Measurements from ENCODE around the gene TET3.

Gene TET3

DNA sequence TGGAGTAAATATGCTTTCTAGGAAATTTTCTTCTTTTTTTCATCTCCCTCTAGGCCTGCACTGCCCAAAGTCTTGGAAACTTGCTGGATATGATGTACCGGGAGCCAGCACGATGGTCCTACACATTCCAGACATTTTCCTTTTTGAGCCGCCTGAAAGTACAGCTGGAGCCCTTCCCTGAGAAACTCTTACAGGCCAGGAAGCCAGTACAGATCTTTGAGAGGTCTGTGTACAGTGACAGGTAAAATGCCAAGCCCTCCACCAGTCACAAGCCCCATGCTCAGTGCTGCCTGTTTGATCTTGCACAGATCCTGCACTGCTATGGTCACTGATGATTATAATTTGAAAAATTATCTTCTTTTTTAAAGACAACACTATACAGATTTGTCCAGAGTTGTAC lies 38.0 kb upstream of the TET3 start:
- Histone ChIP-seq H3K4me3 (ENCODE audit: low read length in 2 of 2) (no peak overlapping the region), H3K27me3 (ENCODE audit: control insufficient read depth in 1 of 2, insufficient read depth in 2 of 2, low read length in 2 of 2) (no peaks in the 10 kb centered on the region), H3K36me3 (ENCODE audit: control insufficient read depth in 2 of 2, insufficient read depth in 2 of 2, low read length in 2 of 2) (peaks cover 30 to 52% of the 10 kb centered on the region in 2 donors), H3K27ac (ENCODE audit: low read length) (no peak overlapping the region), H3K9me3 (ENCODE audit: control insufficient read depth in 2 of 2, low read length in 2 of 2) (no peaks in the 10 kb centered on the region), H3K9ac (ENCODE audit: low read length in 2 of 2) (no peak overlapping the region), H3K4me1 (ENCODE audit: control insufficient read depth, insufficient read depth, low read length) (no peaks in the 10 kb centered on the region)

DNA sequence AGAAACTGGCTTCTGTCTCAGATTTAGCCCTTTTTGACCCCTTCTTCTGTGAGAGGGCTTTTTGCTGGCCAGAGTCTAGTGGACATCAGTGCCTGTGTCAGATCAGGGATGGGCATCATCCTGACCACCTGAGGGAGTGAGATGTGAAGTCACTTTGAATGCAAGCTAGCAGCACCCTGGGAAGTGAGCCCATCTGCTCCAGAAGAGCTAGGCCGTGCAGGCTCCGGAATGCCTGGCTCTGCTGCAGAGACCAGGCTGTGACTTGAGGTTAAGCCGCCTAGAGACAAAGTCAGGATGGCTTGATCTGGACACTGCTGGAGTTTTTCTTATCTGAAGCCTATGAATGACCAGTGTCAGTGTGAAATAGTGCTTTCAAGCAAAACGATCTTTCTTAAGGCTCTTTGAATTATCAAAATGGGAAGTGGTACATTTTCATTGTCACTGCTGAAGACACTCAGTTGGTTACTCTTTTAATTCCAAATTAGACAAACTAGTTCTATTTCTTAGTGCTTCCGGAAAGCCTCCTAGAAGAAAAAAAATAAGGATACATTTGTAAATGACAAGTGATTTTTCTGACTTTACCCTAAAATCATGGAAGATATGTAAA lies 37.2 kb upstream of the TET3 start:
- H3K27me3 ChIP-seq (ENCODE audit: control insufficient read depth in 1 of 2, insufficient read depth in 2 of 2, low read length in 2 of 2) = no peaks in the 10 kb centered on the region
- H3K4me3 ChIP-seq (ENCODE audit: low read length in 2 of 2) = no peak overlapping the region
- no peaks in the 10 kb centered on the region for H3K4me1 ChIP-seq (ENCODE audit: control insufficient read depth, insufficient read depth, low read length)
- no peak overlapping the region for H3K27ac ChIP-seq (ENCODE audit: low read length)
- peaks cover 32 to 59% of the 10 kb centered on the region in 2 donors for H3K36me3 ChIP-seq (ENCODE audit: control insufficient read depth in 2 of 2, insufficient read depth in 2 of 2, low read length in 2 of 2)
- no peaks in the 10 kb centered on the region for H3K9me3 ChIP-seq (ENCODE audit: control insufficient read depth in 2 of 2, low read length in 2 of 2)
- no peak overlapping the region for H3K9ac ChIP-seq (ENCODE audit: low read length in 2 of 2)

DNA sequence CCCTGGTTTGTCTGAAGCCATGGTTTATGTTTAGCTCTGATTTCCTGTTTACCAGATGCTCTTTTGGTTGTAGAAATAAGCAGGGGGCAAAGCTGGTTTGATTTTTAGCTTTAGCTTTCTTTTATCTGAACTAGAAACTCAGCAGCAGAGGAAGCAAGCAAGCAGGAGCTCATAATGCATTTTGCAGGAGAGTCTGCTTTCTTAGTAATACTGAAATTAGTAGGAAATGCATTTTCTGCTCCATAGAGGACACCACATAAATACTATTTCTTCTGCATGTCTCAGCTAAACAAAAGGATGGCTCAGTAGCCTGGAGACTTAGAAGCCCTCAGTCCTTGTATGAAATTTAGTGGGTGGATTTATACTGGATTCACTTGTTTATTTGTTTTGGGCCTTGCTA lies 34.9 kb upstream of the TET3 start:
- Histone ChIP-seq H3K4me3 (ENCODE audit: low read length in 2 of 2) (no peak overlapping the region), H3K27me3 (ENCODE audit: control insufficient read depth in 1 of 2, insufficient read depth in 2 of 2, low read length in 2 of 2) (no peaks in the 10 kb centered on the region), H3K9ac (ENCODE audit: low read length in 2 of 2) (no peak overlapping the region), H3K36me3 (ENCODE audit: control insufficient read depth in 2 of 2, insufficient read depth in 2 of 2, low read length in 2 of 2) (peaks cover 39 to 68% of the 10 kb centered on the region in 2 donors), H3K27ac (ENCODE audit: low read length) (no peak overlapping the region), H3K9me3 (ENCODE audit: control insufficient read depth in 2 of 2, low read length in 2 of 2) (no peaks in the 10 kb centered on the region), H3K4me1 (ENCODE audit: control insufficient read depth, insufficient read depth, low read length) (no peaks in the 10 kb centered on the region)

DNA sequence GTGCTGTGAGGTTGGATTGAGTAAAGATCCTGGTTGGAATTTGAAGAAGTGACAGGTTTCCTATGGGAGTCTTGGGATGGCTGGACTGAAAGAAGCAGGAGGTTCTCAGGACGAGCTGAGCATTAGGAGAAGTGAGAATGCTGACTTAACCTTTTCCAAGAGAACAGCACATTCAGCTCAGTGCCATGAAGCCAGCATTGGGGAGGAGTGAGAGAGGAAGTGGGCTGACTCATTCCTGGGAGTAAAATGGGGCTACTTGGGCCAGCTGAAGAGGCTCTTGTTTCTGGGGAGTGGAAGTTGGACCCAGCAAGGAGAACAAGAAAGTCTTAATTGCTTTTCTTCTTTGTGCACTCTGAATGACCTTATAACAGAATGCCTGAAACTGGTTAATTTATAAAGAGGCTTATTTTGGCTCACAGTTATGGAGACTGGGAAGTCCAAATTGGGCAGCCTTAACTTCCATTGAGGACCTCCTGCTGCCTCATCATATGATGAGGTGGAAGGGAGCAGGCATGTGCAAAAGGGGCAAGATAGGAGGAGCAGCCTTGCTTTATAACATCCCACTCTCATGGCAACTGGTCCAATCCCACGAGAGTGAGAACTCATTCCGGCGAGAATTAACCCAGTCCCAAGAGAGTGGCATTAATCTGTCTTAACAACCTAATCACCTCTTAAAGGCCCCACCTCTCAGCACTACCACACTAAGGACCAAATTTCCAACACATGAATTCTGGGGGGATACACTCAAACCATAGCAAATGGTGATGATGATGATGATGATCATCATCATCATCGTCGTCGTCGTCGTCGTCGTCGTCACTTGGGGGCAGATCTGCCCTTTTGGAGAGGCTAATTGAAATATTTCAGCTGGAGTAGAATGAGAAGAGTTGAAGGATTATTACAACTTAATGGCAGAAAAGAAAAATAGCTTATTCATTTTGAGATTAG lies 31.9 kb upstream of the TET3 start:
- peaks cover 42 to 61% of the 10 kb centered on the region in 2 donors for H3K36me3 ChIP-seq (ENCODE audit: control insufficient read depth in 2 of 2, insufficient read depth in 2 of 2, low read length in 2 of 2)
- no peak overlapping the region for H3K4me3 ChIP-seq (ENCODE audit: low read length in 2 of 2)

DNA sequence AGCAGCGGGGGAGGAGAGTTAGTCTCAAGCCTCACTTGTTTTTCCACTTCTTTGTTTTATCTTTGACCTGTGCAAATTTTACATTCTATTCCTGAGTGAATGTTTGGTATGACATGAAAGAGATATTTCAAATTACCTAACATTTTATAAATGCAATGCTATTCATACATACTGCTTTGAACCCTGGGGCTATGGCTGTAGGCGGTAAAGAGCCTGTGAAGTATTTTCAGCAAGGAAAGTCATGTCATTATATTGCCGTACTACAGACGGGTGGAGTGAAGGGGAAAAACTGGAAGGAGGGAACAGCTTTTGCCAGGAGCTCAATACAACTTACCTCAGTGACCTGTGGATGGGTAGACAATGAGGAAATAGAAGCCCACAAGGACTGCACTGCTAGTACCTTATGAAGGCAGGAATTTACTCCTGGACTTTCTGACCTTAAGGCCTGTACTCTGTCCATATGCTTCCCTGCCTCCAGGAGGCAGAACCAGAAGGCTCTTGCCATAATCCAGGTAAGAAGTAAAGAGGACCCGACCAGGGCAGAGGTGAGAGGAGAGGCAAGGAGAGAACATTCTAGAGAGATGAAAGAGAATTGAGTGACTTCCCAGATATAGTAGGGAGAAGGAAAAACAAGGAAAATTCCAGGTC lies 28.4 kb upstream of the TET3 start:
- H3K4me1 ChIP-seq (ENCODE audit: control insufficient read depth, insufficient read depth, low read length) = no peaks in the 10 kb centered on the region
- no peaks in the 10 kb centered on the region for H3K9me3 ChIP-seq (ENCODE audit: control insufficient read depth in 2 of 2, low read length in 2 of 2)
- peaks cover 39 to 48% of the 10 kb centered on the region in 2 donors for H3K36me3 ChIP-seq (ENCODE audit: control insufficient read depth in 2 of 2, insufficient read depth in 2 of 2, low read length in 2 of 2)
- H3K27ac ChIP-seq (ENCODE audit: low read length) = no peak overlapping the region
- H3K4me3 ChIP-seq (ENCODE audit: low read length in 2 of 2) = no peak overlapping the region
- no peaks in the 10 kb centered on the region for H3K27me3 ChIP-seq (ENCODE audit: control insufficient read depth in 1 of 2, insufficient read depth in 2 of 2, low read length in 2 of 2)
- no peak overlapping the region for H3K9ac ChIP-seq (ENCODE audit: low read length in 2 of 2)

More for the DNA sequence above, 31.9 kb upstream of the TET3 start:
- Histone ChIP-seq H3K9ac (ENCODE audit: low read length in 2 of 2) (no peak overlapping the region), H3K9me3 (ENCODE audit: control insufficient read depth in 2 of 2, low read length in 2 of 2) (no peaks in the 10 kb centered on the region), H3K4me1 (ENCODE audit: control insufficient read depth, insufficient read depth, low read length) (no peaks in the 10 kb centered on the region), H3K27ac (ENCODE audit: low read length) (no peak overlapping the region), H3K27me3 (ENCODE audit: control insufficient read depth in 1 of 2, insufficient read depth in 2 of 2, low read length in 2 of 2) (no peaks in the 10 kb centered on the region)

DNA sequence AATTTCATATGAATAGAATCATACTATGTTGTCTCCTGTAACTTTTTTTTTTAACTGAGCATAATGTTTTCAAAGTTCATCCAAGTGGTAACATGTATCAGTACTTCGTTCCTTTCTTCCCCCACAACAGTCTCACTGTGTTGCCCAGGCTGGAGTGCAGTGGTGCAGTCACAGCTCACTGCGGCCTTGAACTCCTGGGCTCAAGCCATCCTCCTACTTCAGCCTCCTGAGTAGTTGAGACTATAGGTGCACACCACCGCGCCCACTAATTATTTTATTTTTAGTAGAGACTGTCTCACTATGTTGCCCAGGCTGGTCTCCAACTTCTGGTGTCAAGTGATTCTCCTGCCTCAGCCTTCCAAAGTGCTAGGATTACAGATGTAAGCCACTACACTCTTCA lies 23.4 kb upstream of the TET3 start:
- no peak overlapping the region for H3K9ac ChIP-seq (ENCODE audit: low read length in 2 of 2)
- H3K4me1 ChIP-seq (ENCODE audit: control insufficient read depth, insufficient read depth, low read length) = no peaks in the 10 kb centered on the region
- no peak overlapping the region for H3K4me3 ChIP-seq (ENCODE audit: low read length in 2 of 2)
- peaks cover 0 to 6% of the 10 kb centered on the region in 2 donors for H3K9me3 ChIP-seq (ENCODE audit: control insufficient read depth in 2 of 2, low read length in 2 of 2)
- peaks cover 25% of the 10 kb centered on the region in 2 donors for H3K36me3 ChIP-seq (ENCODE audit: control insufficient read depth in 2 of 2, insufficient read depth in 2 of 2, low read length in 2 of 2)
- no peak overlapping the region for H3K27ac ChIP-seq (ENCODE audit: low read length)
- H3K27me3 ChIP-seq (ENCODE audit: control insufficient read depth in 1 of 2, insufficient read depth in 2 of 2, low read length in 2 of 2) = no peaks in the 10 kb centered on the region

DNA sequence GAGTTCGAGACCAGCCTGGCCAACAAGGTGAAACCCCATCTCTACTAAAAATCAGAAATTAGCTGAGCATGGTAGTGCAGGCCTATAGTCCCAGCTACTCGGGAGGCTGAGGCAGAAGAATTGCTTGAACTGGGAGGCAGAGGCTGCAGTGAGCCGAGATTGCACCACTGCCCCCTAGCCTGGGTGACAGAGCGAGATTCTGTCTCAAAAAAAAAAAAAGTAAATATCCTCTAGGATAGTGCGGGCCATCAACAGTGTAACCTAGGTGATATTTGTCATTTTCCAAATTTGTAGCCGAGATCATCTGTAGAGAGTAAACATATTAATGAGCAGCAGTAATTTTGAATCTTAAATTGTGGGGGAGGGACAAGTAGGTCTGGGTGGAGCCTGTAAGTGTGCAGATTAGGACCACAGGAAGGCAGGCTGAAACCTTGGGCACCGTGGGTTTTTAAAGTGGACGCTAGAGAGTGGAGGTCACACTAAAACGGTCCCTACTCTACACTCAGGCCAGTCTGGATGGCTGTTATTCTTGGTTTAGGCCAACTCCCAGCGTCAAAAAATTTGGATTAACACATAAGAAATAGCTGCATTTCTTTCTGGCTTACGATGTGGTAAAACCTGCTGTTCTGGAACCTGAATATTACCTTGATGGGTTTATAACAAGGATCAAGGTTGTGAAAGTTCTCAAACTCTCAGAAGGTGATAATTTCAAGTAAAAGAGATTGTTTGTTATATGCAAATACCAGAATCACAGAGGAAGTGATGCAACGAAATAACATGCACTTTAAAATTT lies 22.7 kb upstream of the TET3 start:
- Histone ChIP-seq H3K27ac (ENCODE audit: low read length) (no peak overlapping the region), H3K36me3 (ENCODE audit: control insufficient read depth in 2 of 2, insufficient read depth in 2 of 2, low read length in 2 of 2) (peaks cover 18 to 21% of the 10 kb centered on the region in 2 donors), H3K9ac (ENCODE audit: low read length in 2 of 2) (no peak overlapping the region), H3K4me1 (ENCODE audit: control insufficient read depth, insufficient read depth, low read length) (no peaks in the 10 kb centered on the region), H3K4me3 (ENCODE audit: low read length in 2 of 2) (no peak overlapping the region), H3K27me3 (ENCODE audit: control insufficient read depth in 1 of 2, insufficient read depth in 2 of 2, low read length in 2 of 2) (no peaks in the 10 kb centered on the region), H3K9me3 (ENCODE audit: control insufficient read depth in 2 of 2, low read length in 2 of 2) (peaks cover 0 to 6% of the 10 kb centered on the region in 2 donors)

DNA sequence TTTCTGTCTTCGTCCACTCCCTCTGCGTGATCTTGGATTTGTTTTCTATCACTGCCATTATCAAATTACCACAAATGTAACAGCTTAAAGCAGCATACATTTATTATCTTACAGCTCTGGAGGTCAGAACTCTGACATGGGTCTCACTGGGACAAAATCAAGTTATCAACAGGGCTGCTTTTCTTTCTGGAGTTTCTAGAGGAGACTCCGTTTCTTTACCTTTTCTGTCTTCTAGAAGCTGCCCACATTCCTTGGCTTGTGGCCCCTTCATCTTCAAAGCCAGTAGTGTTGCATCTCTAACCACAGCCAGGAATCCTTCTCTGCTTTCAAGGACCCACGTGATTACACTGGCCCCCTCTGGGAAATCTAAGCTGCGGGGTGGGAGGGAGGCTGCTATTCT lies 21.9 kb upstream of the TET3 start:
- no peak overlapping the region for H3K27ac ChIP-seq (ENCODE audit: low read length)
- H3K9me3 ChIP-seq (ENCODE audit: control insufficient read depth in 2 of 2, low read length in 2 of 2) = peaks cover 0 to 6% of the 10 kb centered on the region in 2 donors
- H3K4me1 ChIP-seq (ENCODE audit: control insufficient read depth, insufficient read depth, low read length) = no peaks in the 10 kb centered on the region
- no peak overlapping the region for H3K4me3 ChIP-seq (ENCODE audit: low read length in 2 of 2)
- H3K27me3 ChIP-seq (ENCODE audit: control insufficient read depth in 1 of 2, insufficient read depth in 2 of 2, low read length in 2 of 2) = no peaks in the 10 kb centered on the region
- H3K9ac ChIP-seq (ENCODE audit: low read length in 2 of 2) = no peak overlapping the region
- peaks cover 15 to 19% of the 10 kb centered on the region in 2 donors for H3K36me3 ChIP-seq (ENCODE audit: control insufficient read depth in 2 of 2, insufficient read depth in 2 of 2, low read length in 2 of 2)

DNA sequence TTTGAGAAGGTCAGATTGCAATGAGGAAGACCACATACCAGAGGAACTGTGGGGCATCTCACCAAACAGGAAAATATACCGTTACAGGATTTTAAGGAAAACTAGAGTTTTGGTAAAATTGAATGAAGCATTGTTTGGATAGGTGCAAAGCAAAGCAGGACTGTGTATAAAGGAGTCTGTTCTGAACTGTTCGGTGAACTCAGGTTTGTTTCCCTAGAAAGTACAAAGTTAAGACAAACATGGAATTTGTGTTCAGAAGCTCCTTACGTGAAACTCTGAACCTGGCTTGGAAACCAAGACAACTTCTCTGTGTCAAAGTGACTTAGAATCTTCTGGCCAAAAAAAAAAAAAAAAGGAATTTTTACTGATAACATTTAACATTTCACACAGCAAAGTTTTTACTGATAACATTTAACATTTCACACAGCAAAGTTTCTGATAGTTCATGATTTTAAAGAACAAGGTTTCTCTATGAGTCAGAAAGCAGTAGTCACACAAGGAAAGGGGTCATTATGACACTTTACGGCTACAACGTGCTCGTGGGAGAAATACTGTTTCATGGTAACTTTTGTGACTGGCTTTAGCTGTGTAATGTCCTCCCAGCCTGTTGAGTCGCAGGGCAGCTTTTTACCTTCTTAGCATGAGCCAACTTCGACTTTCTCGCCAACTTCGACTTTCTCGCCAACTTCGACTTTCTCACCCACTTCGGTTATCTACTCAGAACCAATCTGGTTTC lies 21.2 kb upstream of the TET3 start:
- H3K9me3 ChIP-seq (ENCODE audit: control insufficient read depth in 2 of 2, low read length in 2 of 2) = peaks cover 0 to 6% of the 10 kb centered on the region in 2 donors

DNA sequence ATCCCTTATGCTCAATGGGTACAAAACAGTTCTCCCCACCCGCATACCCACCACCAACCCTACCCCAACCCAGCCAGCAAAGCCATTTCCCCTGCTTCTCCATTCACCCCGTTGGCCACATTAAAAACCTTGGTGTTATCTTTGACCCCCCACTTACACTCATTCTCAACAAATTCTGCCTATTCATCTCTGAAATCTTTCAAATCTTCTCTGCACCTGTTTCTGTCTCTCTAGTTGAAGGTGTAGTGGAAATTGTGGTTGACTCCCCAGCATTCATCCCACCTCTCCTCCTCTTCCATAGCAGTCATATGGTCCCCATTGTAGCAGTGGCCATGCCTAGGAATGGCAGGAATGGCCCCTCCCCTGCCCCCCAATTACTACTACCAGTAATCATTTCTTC lies 20.5 kb upstream of the TET3 start:
- no peaks in the 10 kb centered on the region for H3K27me3 ChIP-seq (ENCODE audit: control insufficient read depth in 1 of 2, insufficient read depth in 2 of 2, low read length in 2 of 2)
- H3K27ac ChIP-seq (ENCODE audit: low read length) = no peak overlapping the region
- H3K9ac ChIP-seq (ENCODE audit: low read length in 2 of 2) = no peak overlapping the region
- H3K4me1 ChIP-seq (ENCODE audit: control insufficient read depth, insufficient read depth, low read length) = no peaks in the 10 kb centered on the region
- H3K4me3 ChIP-seq (ENCODE audit: low read length in 2 of 2) = no peak overlapping the region
- H3K9me3 ChIP-seq (ENCODE audit: control insufficient read depth in 2 of 2, low read length in 2 of 2) = peaks cover 0 to 6% of the 10 kb centered on the region in 2 donors
- peaks cover 4 to 5% of the 10 kb centered on the region in 2 donors for H3K36me3 ChIP-seq (ENCODE audit: control insufficient read depth in 2 of 2, insufficient read depth in 2 of 2, low read length in 2 of 2)

More for the DNA sequence above, 21.2 kb upstream of the TET3 start:
- no peak overlapping the region for H3K9ac ChIP-seq (ENCODE audit: low read length in 2 of 2)
- peaks cover 11 to 12% of the 10 kb centered on the region in 2 donors for H3K36me3 ChIP-seq (ENCODE audit: control insufficient read depth in 2 of 2, insufficient read depth in 2 of 2, low read length in 2 of 2)
- no peaks in the 10 kb centered on the region for H3K27me3 ChIP-seq (ENCODE audit: control insufficient read depth in 1 of 2, insufficient read depth in 2 of 2, low read length in 2 of 2)
- H3K27ac ChIP-seq (ENCODE audit: low read length) = no peak overlapping the region
- H3K4me3 ChIP-seq (ENCODE audit: low read length in 2 of 2) = no peak overlapping the region
- H3K4me1 ChIP-seq (ENCODE audit: control insufficient read depth, insufficient read depth, low read length) = no peaks in the 10 kb centered on the region
